Measurements from ENCODE around the gene HMGN3. TPM values are rescaled to one million over a fixed set of nuclear protein-coding genes. Genes with fewer than 3 reads are reported as not detected.

The HMGN3 gene
- 100 to 1,000 TPM in 3 of 6 donors, 10 to 100 TPM in 3; 76.2 to 244 (median 102) TPM for total RNA-seq

DNA sequence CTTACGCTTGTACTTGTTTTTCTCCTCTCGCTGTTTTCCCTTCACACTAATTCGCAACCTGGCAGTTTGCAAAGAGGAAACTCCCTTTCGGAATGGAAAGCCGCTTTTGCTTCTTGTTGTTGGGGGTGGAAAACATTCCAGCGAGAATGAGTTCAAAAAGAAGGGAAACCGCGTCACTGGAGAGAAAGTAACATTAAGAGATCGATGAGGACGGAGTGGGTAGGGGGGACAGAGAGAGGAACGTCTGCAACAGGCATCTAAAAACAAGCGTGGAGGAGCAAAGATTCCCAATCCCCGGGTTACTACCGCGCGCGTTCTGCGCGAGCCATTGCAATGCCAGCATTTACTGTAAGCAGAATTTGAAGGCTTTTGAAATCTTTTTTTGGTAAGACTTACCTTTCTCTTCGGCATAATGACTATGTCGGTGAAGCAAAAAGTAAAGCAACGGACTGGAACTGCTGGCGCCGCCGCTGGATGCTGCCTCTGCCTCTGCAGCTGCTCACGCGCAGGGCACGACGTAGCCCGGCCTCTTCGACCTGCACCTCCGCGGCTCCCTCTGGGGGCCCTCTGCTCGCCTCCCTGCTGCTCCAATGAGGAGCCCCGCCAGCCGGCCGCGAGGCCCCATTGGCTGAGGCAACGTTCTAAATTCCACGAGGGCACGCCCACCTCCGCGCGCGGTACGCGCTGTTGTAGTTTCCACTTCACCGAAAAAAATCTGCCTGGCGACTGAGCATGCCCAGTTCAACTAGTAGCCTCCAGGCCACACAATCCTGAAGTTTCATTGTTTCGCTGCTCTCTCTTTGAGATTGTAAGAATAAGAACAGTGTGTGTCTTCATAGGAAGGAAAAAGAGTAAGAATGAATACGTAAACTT, at the start of gene HMGN3:
Gene HMGN3, minus strand, starts transcription at position 533 of the 873 bp plus-strand sequence.
- Histone ChIP-seq H3K9me3 (no peaks in the 10 kb centered on the region), H3K27me3 (no peaks in the 10 kb centered on the region), H3K4me3 (peak within 1 kb of the TSS; percentile 34 to 85 (median 80)), H3K4me1 (peaks cover 12 to 30% (median 23%) of the 10 kb centered on the region in 4 donors), H3K36me3 (no peaks in the 10 kb centered on the region), H3K27ac (peak within 1 kb of the TSS; percentile 76 to 90 (median 87))
- 3% methylated on average over 46 to 50 of the region's 51 CpGs for WGBS, 2 donors
- peak in 3 of 4 donors; percentile 84 to 91 (median 85) for TF ChIP-seq POLR2A (IDR thresholded peaks at IDR 0.05)
- TF ChIP-seq, protein P1, sequence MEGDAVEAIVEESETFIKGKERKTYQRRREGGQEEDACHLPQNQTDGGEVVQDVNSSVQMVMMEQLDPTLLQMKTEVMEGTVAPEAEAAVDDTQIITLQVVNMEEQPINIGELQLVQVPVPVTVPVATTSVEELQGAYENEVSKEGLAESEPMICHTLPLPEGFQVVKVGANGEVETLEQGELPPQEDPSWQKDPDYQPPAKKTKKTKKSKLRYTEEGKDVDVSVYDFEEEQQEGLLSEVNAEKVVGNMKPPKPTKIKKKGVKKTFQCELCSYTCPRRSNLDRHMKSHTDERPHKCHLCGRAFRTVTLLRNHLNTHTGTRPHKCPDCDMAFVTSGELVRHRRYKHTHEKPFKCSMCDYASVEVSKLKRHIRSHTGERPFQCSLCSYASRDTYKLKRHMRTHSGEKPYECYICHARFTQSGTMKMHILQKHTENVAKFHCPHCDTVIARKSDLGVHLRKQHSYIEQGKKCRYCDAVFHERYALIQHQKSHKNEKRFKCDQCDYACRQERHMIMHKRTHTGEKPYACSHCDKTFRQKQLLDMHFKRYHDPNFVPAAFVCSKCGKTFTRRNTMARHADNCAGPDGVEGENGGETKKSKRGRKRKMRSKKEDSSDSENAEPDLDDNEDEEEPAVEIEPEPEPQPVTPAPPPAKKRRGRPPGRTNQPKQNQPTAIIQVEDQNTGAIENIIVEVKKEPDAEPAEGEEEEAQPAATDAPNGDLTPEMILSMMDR (IDR thresholded peaks at IDR 0.05): peak in 4 of 6 experiments; percentile 6 to 40 (median 33)
- TF ChIP-seq POLR2AphosphoS5 (IDR thresholded peaks at IDR 0.05): peak; percentile 55 to 88
- no peak for TF ChIP-seq EP300 (IDR thresholded peaks at IDR 0.05)
- peak; percentile 97 to 99 for DNase-seq
- peak; percentile 98 to 99 for ATAC-seq (ENCODE audit: low FRiP score in 2 of 2)

DNA sequence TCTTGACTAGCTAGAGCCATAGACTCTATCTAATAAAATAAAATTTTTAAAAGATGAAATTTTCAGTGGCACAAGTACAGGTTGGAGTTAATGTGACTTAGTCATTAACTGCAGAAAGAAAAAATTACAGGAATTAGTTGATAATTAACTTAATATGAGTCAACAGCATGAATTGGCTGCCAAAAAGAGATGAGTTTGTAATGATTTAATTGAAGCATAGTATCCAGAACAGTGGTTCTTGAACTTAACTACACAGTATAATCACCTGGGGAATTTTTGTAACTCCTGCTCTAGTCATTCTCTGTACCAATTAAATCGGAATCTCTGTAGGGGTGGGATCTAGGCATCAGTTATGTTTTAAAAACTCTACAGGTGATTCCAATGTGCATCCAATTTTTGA, 46.3 kb upstream of the HMGN3 start:
- 72 to 79% methylated on average over 1 of the region's 1 CpG for whole genome bisulfite sequencing, 2 donors
- no peaks in the 10 kb centered on the region for H3K27me3 ChIP-seq
- ATAC-seq (ENCODE audit: low FRiP score in 2 of 2): no peak
- peaks cover 0 to 8% (median 0%) of the 10 kb centered on the region in 4 donors for H3K9me3 ChIP-seq
- no peak for DNase-seq
- no peak for TF ChIP-seq POLR2A (IDR thresholded peaks at IDR 0.05)
- no peak for TF ChIP-seq POLR2AphosphoS5 (IDR thresholded peaks at IDR 0.05)
- TF ChIP-seq, protein P1 (IDR thresholded peaks at IDR 0.05): no peak
- no peak for TF ChIP-seq EP300 (IDR thresholded peaks at IDR 0.05)
- no peaks in the 10 kb centered on the region for H3K36me3 ChIP-seq
- no peak overlapping the region for H3K27ac ChIP-seq
- no peaks in the 10 kb centered on the region for H3K4me1 ChIP-seq
- no peak overlapping the region for H3K4me3 ChIP-seq

DNA sequence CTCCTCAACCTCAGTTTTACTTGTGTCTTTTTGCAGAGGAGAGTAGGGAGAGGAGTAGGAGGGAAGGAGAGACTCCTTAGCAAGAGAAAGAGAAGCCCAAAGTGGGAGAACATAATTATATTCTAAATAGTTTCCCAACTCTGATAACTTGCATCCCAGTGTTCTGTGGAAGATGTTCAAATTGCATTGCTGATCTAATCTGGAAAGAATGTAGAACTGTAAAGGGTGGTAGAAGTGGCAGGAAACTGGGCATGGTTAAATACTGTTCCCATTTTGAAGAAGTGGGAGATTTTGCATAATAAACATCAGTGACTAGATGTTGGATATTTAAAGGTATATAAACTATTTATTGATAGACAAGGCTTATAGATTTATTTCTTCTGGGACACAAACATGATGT, 42.6 kb upstream of the HMGN3 start:
- peaks cover 0 to 8% (median 0%) of the 10 kb centered on the region in 4 donors for H3K9me3 ChIP-seq
- DNase-seq (no peak), ATAC-seq (ENCODE audit: low FRiP score in 2 of 2) (no peak)
- no peaks in the 10 kb centered on the region for H3K4me1 ChIP-seq
- H3K27me3 ChIP-seq: no peaks in the 10 kb centered on the region
- H3K36me3 ChIP-seq: no peaks in the 10 kb centered on the region
- H3K4me3 ChIP-seq: no peak overlapping the region
- TF ChIP-seq, protein P1 (IDR thresholded peaks at IDR 0.05): no peak
- no peak for TF ChIP-seq EP300 (IDR thresholded peaks at IDR 0.05)
- TF ChIP-seq POLR2AphosphoS5 (IDR thresholded peaks at IDR 0.05): no peak
- TF ChIP-seq POLR2A (IDR thresholded peaks at IDR 0.05): no peak
- no peak overlapping the region for H3K27ac ChIP-seq

DNA sequence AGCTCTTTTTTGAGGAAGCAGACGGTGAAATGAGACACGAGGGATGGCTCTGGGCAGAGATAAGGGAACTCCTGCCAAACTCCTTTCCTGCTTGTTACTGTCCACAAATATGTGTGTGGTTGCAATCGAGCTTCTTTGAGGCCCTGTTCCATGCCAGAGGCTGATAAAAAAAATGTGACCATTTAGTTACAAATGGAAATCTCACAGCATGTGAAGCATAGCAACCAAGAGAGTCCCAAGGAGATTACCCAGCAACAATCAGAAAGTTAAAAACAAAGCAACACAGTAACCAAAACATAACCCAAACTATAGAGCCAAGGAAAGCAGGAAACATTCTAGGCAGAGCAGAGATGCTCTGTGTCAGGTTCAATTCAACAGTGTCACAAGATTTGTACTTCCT, 35.4 kb upstream of the HMGN3 start:
- no peak overlapping the region for H3K27ac ChIP-seq
- TF ChIP-seq POLR2AphosphoS5 (IDR thresholded peaks at IDR 0.05) (no peak), EP300 (IDR thresholded peaks at IDR 0.05) (no peak)
- ATAC-seq (ENCODE audit: low FRiP score in 2 of 2): peak; percentile 62 to 90
- no peaks in the 10 kb centered on the region for H3K27me3 ChIP-seq
- H3K9me3 ChIP-seq: no peaks in the 10 kb centered on the region
- 6 to 18% methylated on average over 3 of the region's 3 CpGs for WGBS, 2 donors
- H3K36me3 ChIP-seq: no peaks in the 10 kb centered on the region
- no peak overlapping the region for H3K4me3 ChIP-seq
- DNase-seq: no peak
- H3K4me1 ChIP-seq: no peaks in the 10 kb centered on the region

DNA sequence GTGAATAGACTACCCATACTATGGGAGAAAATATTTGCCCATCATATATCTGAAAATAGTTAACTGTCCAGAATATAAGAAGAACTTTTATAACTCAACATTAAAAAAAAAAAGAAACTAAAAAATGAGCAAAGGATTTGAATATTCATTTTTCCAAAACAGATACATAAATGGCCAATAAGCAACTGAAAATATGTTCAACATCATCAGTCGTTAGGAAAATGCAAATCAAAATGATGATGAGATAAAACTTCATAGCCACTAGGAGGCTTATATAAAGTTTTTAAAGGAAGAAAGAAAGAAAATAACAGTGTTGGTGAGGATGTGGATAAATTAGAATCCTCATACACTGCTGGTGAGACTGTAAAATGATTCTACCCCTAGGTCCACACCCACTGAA, 32.6 kb upstream of the HMGN3 start:
- DNase-seq (no peak), ATAC-seq (ENCODE audit: low FRiP score in 2 of 2) (no peak)
- H3K4me3 ChIP-seq: no peak overlapping the region
- H3K36me3 ChIP-seq: no peaks in the 10 kb centered on the region
- H3K9me3 ChIP-seq: no peaks in the 10 kb centered on the region
- TF ChIP-seq, protein P1 (IDR thresholded peaks at IDR 0.05): no peak
- TF ChIP-seq POLR2A (IDR thresholded peaks at IDR 0.05): no peak
- no peak for TF ChIP-seq EP300 (IDR thresholded peaks at IDR 0.05)
- TF ChIP-seq POLR2AphosphoS5 (IDR thresholded peaks at IDR 0.05): no peak
- H3K27ac ChIP-seq: no peak overlapping the region
- H3K4me1 ChIP-seq: no peaks in the 10 kb centered on the region
- 89 to 91% methylated on average over 1 of the region's 1 CpG for WGBS, 2 donors
- H3K27me3 ChIP-seq: no peaks in the 10 kb centered on the region

Data from upper lobe of left lung (tissue), 6 donors.